HL-60 (cell line): ENCODE results near the gene PRDM1.

Source experiments
- DNase-seq, 2 experiments: peaks; one replicate each; pipeline ENCODE4 v3.0.0-alpha.2; 2010 to 2020; ENCODE audit warnings: low read depth in 1 of 2, low spot score in 1 of 2
- H3K27ac ChIP-seq: fragments of 250-450 bp; sonication (Bioruptor Pico); replicated peaks from 2 replicates; pipeline ENCODE4 v1.5.1; 2020; ENCODE audit warnings: mild to moderate bottlenecking, moderate library complexity
- H3K27me3 ChIP-seq: fragments of 250-450 bp; sonication (Bioruptor Pico); 2 replicates; pipeline ENCODE4 v1.5.1; 2021; ENCODE audit warnings: mild to moderate bottlenecking, moderate library complexity; ENCODE audit not compliant: insufficient read depth, poor library complexity, severe bottlenecking
- H3K4me3 ChIP-seq: replicated peaks from 2 replicates; pipeline ENCODE4 v1.5.1; 2011; ENCODE audit warnings: mild to moderate bottlenecking, control low read depth, low read length; ENCODE audit not compliant: insufficient read depth
- CTCF ChIP-seq: IDR thresholded peaks from one replicate; pipeline ENCODE4 v1.5.1; 2011; ENCODE audit warnings: low read length, control low read depth, inconsistent platforms; ENCODE audit not compliant: insufficient read depth
- GABPA ChIP-seq: IDR thresholded peaks from 2 replicates; pipeline ENCODE4 v1.6.1; 2012; ENCODE audit warnings: low read depth
- POLR2AphosphoS5 ChIP-seq: IDR thresholded peaks from 2 replicates; pipeline ENCODE4 v1.6.1; 2012; ENCODE audit warnings: low read depth
- REST ChIP-seq: IDR thresholded peaks from 2 replicates; pipeline ENCODE4 v1.6.1; 2012; ENCODE audit warnings: low read depth; ENCODE audit not compliant: insufficient replicate concordance
- SPI1 ChIP-seq: IDR thresholded peaks from 2 replicates; pipeline ENCODE4 v1.6.1; 2012; ENCODE audit warnings: low read depth, mild to moderate bottlenecking, borderline replicate concordance

PRDM1 gene

GRCh38 chr6:106063448-106063850, 22.7 kb upstream of the PRDM1 start:
- no peaks in the 10 kb centered on the region for H3K27me3 ChIP-seq
- DNase-seq, result no peak
- H3K27ac ChIP-seq, result no peak overlapping the region
- TF ChIP-seq CTCF (no peak), GABPA (no peak), SPI1 (no peak), REST (no peak), POLR2AphosphoS5 (no peak)
- no peak overlapping the region for H3K4me3 ChIP-seq

GRCh38 chr6:106064142-106064541, 22.0 kb upstream of the PRDM1 start:
- TF ChIP-seq REST, result no peak
- no peak for TF ChIP-seq SPI1
- TF ChIP-seq POLR2AphosphoS5, result no peak
- no peak for TF ChIP-seq GABPA
- no peak for TF ChIP-seq CTCF
- Histone ChIP-seq H3K27ac (no peak overlapping the region), H3K4me3 (no peak overlapping the region), H3K27me3 (no peaks in the 10 kb centered on the region)
- DNase-seq, result no peak

GRCh38 chr6:106064756-106065155, 21.4 kb upstream of the PRDM1 start:
- no peak overlapping the region for H3K27ac ChIP-seq
- no peak for DNase-seq
- no peaks in the 10 kb centered on the region for H3K27me3 ChIP-seq
- TF ChIP-seq POLR2AphosphoS5, result no peak
- no peak for TF ChIP-seq GABPA
- no peak for TF ChIP-seq CTCF
- TF ChIP-seq REST, result no peak
- no peak for TF ChIP-seq SPI1
- no peak overlapping the region for H3K4me3 ChIP-seq
